H1 (cell line): ENCODE data around the gene PHKA1. TPM values are rescaled to one million over a fixed set of nuclear protein-coding genes. Genes with fewer than 3 reads are reported as not detected.

ENCODE experiments used
- CBX5 ChIP-seq: fragments of 300-800, 300-1000 bp; sonication (generic); IDR thresholded peaks from 2 replicates; pipeline ENCODE4 v1.7.1; 2016; ENCODE audit warnings: antibody characterized with exemption, low read length, low read depth
- EP300 ChIP-seq, 2 experiments: IDR thresholded peaks; 1 replicate in 1 of 2; 2 replicates in 1 of 2; pipeline ENCODE4 v1.6.1; 2011 to 2012; ENCODE audit warnings: low read depth in 2 of 2, low read length in 2 of 2, mild to moderate bottlenecking in 2 of 2, borderline replicate concordance in 1 of 2, inconsistent platforms in 1 of 2, moderate library complexity in 1 of 2
- polyA plus RNA-seq, 7 experiments: library from polyadenylated mRNA; depleted of rRNA in 3 of 7; stranded (reverse) in 5 of 7; unstranded in 2 of 7; fragments of >200 nt in 5 of 7; fragments of 200-250 nt in 2 of 7; gene quantifications; 1 replicate in 5 of 7; 2 replicates in 1 of 7; 4 replicates in 1 of 7; pipeline versions ENCODE4 v1.2.1 to v1.2.3, GENCODE V29; 2011 to 2013; ENCODE audit warnings: missing spikeins in 2 of 7, mixed read lengths in 2 of 7
- total RNA-seq: library from RNA; stranded (reverse); fragmentation: NEBNext Ultra II Directional; extraction: Animal tissue kit (Norgen Biotek cat#: 25700); gene quantifications from 2 replicates; pipeline ENCODE4 v1.2.1, GENCODE V29; 2021

Gene PHKA1
- total and polyA plus RNA-seq, 2 of the 8 experiments (the other 6 are each of a cell fraction or from before 2014, with no cell fraction given), result 4.2 to 7.2 TPM

GRCh38 chrX:72705111-72705510, 9.0 kb downstream of the PHKA1 start (continued):
- TF ChIP-seq CBX5, result no peak
- no peak for TF ChIP-seq EP300 (IDR thresholded peaks at IDR 0.05; ENCODE audit: borderline replicate concordance in 1 of 2, low read depth in 2 of 2, low read length in 2 of 2)
